ENCODE data around the gene DBX1. TPM values are rescaled to one million over a fixed set of nuclear protein-coding genes. Genes with fewer than 3 reads are reported as not detected.

The DBX1 gene
- total RNA-seq, 4 donors from 2014 or later = not detected

DNA sequence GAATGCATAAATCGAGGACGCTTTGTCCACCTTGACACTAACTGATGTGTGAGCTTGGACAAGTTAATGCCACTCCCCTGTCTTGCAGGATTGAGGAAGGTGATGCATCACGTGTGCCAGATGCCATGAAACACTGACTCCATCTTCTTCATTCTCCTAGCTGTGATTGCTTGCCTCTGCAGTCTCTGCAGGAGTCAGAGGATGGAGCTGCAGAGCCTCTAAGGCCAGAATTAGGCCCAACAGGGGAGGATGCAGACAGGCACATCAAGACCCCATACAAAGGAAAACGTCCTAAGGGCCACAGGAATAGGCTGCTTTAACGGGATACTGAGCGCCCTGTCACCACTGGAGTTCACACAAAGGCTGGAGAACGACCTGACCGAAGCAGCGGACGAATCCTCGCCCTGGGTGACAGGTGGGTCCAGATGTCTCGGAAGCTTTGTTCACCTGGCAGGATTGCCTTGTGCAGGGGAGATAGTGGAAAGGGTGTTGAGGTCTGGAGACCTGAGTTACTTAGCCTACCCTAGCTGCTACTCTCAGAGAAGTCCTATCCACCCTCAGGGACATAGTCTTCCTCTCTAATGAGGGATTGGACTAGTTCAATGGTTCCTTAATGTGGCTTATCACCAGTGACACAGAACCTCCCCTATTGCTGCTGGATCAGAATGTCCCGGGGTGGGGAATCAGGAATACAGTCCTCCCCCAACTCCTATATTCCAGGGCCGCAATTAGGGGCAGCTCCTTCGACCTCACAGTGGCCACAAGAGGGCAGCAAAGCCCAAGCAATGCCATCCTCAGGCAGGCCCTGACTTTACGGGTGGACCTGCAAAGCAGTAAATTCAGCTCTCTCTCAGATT is 32.4 kb downstream of the DBX1 start:
- H3K27me3 ChIP-seq = no peaks in the 10 kb centered on the region
- peak; percentile 78 to 86 for DNase-seq
- H3K4me1 ChIP-seq = peaks cover 10 to 17% of the 10 kb centered on the region in 2 donors
- WGBS, 2 donors = 68 to 69% methylated on average over 16 of the region's 16 CpGs
- H3K36me3 ChIP-seq = no peaks in the 10 kb centered on the region
- intact Hi-C loops (cut with DNase I) = loop anchor here (5.0 kb wide), 1 partner anchor 219 kb away; no protein-coding TSS in a partner anchor
- no peaks in the 10 kb centered on the region for H3K9me3 ChIP-seq
- peak overlapping the region in 1 of 3 donors; percentile 89 for H3K27ac ChIP-seq
- TF ChIP-seq POLR2A (IDR thresholded peaks at IDR 0.05) = no peak
- TF ChIP-seq, protein P1, sequence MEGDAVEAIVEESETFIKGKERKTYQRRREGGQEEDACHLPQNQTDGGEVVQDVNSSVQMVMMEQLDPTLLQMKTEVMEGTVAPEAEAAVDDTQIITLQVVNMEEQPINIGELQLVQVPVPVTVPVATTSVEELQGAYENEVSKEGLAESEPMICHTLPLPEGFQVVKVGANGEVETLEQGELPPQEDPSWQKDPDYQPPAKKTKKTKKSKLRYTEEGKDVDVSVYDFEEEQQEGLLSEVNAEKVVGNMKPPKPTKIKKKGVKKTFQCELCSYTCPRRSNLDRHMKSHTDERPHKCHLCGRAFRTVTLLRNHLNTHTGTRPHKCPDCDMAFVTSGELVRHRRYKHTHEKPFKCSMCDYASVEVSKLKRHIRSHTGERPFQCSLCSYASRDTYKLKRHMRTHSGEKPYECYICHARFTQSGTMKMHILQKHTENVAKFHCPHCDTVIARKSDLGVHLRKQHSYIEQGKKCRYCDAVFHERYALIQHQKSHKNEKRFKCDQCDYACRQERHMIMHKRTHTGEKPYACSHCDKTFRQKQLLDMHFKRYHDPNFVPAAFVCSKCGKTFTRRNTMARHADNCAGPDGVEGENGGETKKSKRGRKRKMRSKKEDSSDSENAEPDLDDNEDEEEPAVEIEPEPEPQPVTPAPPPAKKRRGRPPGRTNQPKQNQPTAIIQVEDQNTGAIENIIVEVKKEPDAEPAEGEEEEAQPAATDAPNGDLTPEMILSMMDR (IDR thresholded peaks at IDR 0.05) = peak; percentile 56 to 90 (median 78)
- no peak overlapping the region for H3K4me3 ChIP-seq (replicated peaks in 1 of 3)

DNA sequence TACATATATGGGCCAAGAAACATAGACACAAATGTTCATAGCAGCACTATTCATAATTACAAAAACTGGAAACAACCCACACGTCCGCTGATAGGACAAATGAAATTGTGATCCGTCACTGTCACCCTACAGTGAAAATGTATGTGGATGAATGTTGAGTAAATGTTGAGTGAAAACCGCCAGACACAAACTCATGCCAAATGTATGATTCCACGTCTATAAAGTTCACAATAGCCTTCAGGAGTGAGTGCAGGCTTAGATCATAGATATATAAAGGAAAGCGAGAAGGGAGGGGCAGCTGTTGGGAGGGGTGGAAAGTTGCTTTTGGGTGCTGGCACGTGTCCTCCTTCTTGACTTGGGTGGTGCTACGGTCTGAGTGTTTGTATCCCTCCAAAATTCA is 33.6 kb downstream of the DBX1 start:
- Histone ChIP-seq H3K9me3 (no peaks in the 10 kb centered on the region), H3K4me3 (replicated peaks in 1 of 3) (no peak overlapping the region), H3K4me1 (peaks cover 10 to 14% of the 10 kb centered on the region in 2 donors), H3K27me3 (no peaks in the 10 kb centered on the region), H3K27ac (peak overlapping the region; percentile 89 to 92 (median 89)), H3K36me3 (no peaks in the 10 kb centered on the region)
- TF ChIP-seq, protein P1 (IDR thresholded peaks at IDR 0.05) = no peak
- TF ChIP-seq POLR2A (IDR thresholded peaks at IDR 0.05) = no peak
- intact Hi-C loops (cut with DNase I) = loop anchor here (5.0 kb wide), 1 partner anchor 221 kb away; no protein-coding TSS in a partner anchor
- no peak for DNase-seq
- WGBS, 2 donors = 88 to 93% methylated on average over 8 of the region's 8 CpGs

DNA sequence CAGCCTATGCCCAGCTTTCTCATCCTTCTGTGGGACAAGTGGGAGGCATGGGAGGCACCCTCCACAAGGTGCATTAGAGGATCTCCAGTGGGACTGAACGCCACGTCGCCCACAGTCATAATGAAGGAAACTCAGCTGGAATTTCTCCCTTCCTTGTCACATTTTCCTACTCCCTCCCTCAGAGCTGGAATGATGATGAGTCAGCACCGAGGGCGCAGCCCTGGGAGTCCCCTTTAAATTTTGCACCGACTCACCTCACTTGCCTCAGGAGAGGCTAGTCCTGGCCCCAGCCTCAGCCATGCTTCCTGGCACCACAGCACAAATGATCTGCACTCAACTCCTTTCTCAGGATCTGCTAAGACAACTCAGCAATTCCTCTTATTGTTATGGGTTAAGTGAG is 34.3 kb downstream of the DBX1 start:
- H3K27me3 ChIP-seq = no peaks in the 10 kb centered on the region
- no peaks in the 10 kb centered on the region for H3K36me3 ChIP-seq
- WGBS, 2 donors = 32 to 49% methylated on average over 6 of the region's 6 CpGs
- H3K4me1 ChIP-seq = peaks cover 10 to 13% of the 10 kb centered on the region in 2 donors
- no peaks in the 10 kb centered on the region for H3K9me3 ChIP-seq
- intact Hi-C loops (cut with DNase I) = loop anchor here (5.0 kb wide), 1 partner anchor 221 kb away; no protein-coding TSS in a partner anchor
- peak; percentile 87 to 91 for DNase-seq
- peak overlapping the region; percentile 89 to 92 (median 89) for H3K27ac ChIP-seq
- no peak overlapping the region for H3K4me3 ChIP-seq (replicated peaks in 1 of 3)
- TF ChIP-seq POLR2A (IDR thresholded peaks at IDR 0.05) = peak in 1 of 2 donors; percentile 25
- TF ChIP-seq, protein P1 (IDR thresholded peaks at IDR 0.05) = no peak

DNA sequence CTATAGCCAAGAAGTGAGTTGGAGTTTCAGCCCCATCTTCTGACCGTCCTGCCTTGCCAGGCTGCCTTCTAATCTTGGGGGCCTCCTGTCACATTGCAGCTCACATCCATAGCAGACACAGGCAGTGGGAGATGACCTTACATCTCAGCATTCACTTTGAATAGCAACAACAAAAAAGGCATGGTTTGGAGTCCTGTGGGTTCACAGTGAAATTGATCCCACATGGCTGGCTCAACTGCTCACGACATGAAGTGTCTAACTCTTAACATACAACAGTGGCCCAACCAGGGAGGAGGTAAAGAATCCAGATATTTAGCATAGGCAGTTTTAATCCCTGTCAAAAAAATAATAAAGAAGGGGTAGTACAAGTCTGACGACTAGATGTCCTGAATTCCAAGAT is 38.1 kb downstream of the DBX1 start:
- no peak overlapping the region for H3K4me3 ChIP-seq (replicated peaks in 1 of 3)
- H3K27me3 ChIP-seq = no peaks in the 10 kb centered on the region
- H3K27ac ChIP-seq = no peak overlapping the region
- intact Hi-C loops (cut with DNase I) = no loop called here
- peaks cover 13 to 20% of the 10 kb centered on the region in 2 donors for H3K36me3 ChIP-seq
- TF ChIP-seq, protein P1 (IDR thresholded peaks at IDR 0.05) = no peak
- no peak for TF ChIP-seq POLR2A (IDR thresholded peaks at IDR 0.05)
- DNase-seq = no peak
- 84 to 91% methylated on average over 3 of the region's 3 CpGs for WGBS, 2 donors
- H3K4me1 ChIP-seq = peaks cover 10 to 13% of the 10 kb centered on the region in 2 donors
- H3K9me3 ChIP-seq = no peaks in the 10 kb centered on the region

Data from thyroid gland (tissue), 4 donors.